ENCODE results near the gene SIX5. TPM values are rescaled to one million over a fixed set of nuclear protein-coding genes. Genes with fewer than 3 reads are reported as not detected.

The SIX5 gene
- total and polyA plus RNA-seq, 12 donors = 15.5 to 29.3 (median 21.3) TPM

GRCh38 chr19:45767881-45768654 is 984 bp downstream of the SIX5 start:
- 1% methylated on average over 80 to 102 of the region's 102 CpGs for WGBS, 2 donors
- TF ChIP-seq, protein P1, sequence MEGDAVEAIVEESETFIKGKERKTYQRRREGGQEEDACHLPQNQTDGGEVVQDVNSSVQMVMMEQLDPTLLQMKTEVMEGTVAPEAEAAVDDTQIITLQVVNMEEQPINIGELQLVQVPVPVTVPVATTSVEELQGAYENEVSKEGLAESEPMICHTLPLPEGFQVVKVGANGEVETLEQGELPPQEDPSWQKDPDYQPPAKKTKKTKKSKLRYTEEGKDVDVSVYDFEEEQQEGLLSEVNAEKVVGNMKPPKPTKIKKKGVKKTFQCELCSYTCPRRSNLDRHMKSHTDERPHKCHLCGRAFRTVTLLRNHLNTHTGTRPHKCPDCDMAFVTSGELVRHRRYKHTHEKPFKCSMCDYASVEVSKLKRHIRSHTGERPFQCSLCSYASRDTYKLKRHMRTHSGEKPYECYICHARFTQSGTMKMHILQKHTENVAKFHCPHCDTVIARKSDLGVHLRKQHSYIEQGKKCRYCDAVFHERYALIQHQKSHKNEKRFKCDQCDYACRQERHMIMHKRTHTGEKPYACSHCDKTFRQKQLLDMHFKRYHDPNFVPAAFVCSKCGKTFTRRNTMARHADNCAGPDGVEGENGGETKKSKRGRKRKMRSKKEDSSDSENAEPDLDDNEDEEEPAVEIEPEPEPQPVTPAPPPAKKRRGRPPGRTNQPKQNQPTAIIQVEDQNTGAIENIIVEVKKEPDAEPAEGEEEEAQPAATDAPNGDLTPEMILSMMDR (IDR thresholded peaks at IDR 0.05) = no peak
- peak overlapping the region; percentile 75 to 94 (median 86) for H3K4me3 ChIP-seq
- peak in 2 of 8 donors; percentile 1 to 2 for ATAC-seq
- peak; percentile 62 to 72 for DNase-seq
- H3K27me3 ChIP-seq = peaks cover 0 to 79% (median 0%) of the 10 kb centered on the region in 7 donors
- intact Hi-C loops (cut with DNase I) = loop anchor here in 6 of 10 donors (2.0 to 5.0 kb wide), 5 partner anchors 25 to 76 kb away; partner anchors contain the start of genes DMWD (in 2 of the 6), QPCTL (in 2 of the 6), SNRPD2 (in 2 of the 6) and FBXO46 (in 1 of the 6)
- no peaks in the 10 kb centered on the region for H3K9me3 ChIP-seq
- H3K36me3 ChIP-seq = peaks cover 0 to 26% (median 3%) of the 10 kb centered on the region in 9 donors
- peaks cover 37 to 70% (median 50%) of the 10 kb centered on the region in 9 donors for H3K4me1 ChIP-seq
- H3K27ac ChIP-seq = peak overlapping the region; percentile 83 to 100 (median 96)

DNA sequence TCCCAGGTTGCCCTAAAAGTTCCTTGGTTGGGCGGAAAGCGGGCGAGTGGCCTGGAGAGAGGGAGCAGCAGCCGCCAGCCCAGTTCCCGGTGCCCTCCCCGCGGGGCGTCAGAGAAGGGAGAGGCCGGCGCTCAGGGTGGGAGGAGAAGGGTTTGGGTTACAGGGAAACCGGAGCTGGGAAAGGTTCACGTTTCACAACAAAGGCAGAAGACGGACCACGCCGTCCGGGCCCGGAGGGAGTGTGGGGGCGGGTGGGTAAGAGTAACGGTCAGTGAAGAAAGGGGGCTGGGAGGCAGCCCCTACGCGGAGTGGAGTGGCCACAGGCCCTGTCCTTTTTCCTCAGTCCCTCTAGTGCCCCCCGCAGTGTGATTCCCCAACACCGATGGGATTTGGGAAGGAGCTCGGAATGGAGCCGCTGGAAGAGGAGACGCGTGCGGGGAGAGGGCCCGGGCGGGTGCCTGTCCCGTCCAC is 1.6 kb downstream of the SIX5 start:
- intact Hi-C loops (cut with DNase I) = loop anchor here in 2 of 10 donors (5.0 kb wide), 2 partner anchors 50 to 75 kb away; partner anchors contain the start of genes QPCTL (in 2 of the 2) and SNRPD2 (in 2 of the 2)
- H3K36me3 ChIP-seq = peaks cover 0 to 20% (median 3%) of the 10 kb centered on the region in 9 donors
- peak; percentile 78 to 84 for DNase-seq
- peaks cover 0 to 72% (median 0%) of the 10 kb centered on the region in 7 donors for H3K27me3 ChIP-seq
- WGBS, 2 donors = 3 to 7% methylated on average over 30 to 31 of the region's 31 CpGs
- peaks cover 37 to 70% (median 50%) of the 10 kb centered on the region in 9 donors for H3K4me1 ChIP-seq
- H3K27ac ChIP-seq = peak overlapping the region; percentile 83 to 100 (median 96)
- ATAC-seq = peak in 7 of 8 donors; percentile 0 to 13 (median 5)
- peak overlapping the region; percentile 75 to 94 (median 86) for H3K4me3 ChIP-seq
- no peaks in the 10 kb centered on the region for H3K9me3 ChIP-seq
- TF ChIP-seq, protein P1 (IDR thresholded peaks at IDR 0.05) = peak in 1 of 9 donors; percentile 9

DNA sequence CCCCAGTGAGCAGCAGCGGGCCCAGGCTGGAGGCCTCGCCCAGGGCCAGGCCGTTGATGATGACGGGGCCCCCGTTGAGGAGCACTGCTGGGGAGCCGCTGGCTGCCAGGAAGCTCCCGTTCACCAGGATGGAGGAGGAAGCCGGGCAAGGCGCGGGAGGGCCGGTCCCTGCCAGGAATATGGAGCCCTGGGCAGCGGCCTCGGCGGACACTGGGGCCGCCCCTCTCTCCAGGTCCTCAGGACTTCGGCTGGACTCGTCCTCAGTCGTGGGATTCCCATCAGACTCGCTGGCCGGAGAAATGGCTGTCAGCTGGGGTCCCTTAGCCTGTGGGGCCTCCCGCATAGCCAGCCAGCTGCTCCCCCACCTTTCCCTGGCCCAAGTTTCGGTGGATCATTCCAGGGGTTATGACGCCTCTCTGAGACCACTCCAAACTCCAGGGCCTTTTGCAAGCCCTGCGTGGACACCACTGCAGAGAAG is 2.1 kb downstream of the SIX5 start:
- H3K27ac ChIP-seq = peak overlapping the region; percentile 83 to 100 (median 96)
- TF ChIP-seq, protein P1 (IDR thresholded peaks at IDR 0.05) = no peak
- no peak for ATAC-seq
- peaks cover 0 to 15% (median 3%) of the 10 kb centered on the region in 9 donors for H3K36me3 ChIP-seq
- H3K4me3 ChIP-seq = peak overlapping the region; percentile 75 to 94 (median 86)
- 9 to 11% methylated on average over 24 of the region's 24 CpGs for WGBS, 2 donors
- peaks cover 0 to 67% (median 0%) of the 10 kb centered on the region in 7 donors for H3K27me3 ChIP-seq
- peak in 1 of 2 donors; percentile 55 for DNase-seq
- H3K4me1 ChIP-seq = peaks cover 37 to 70% (median 50%) of the 10 kb centered on the region in 9 donors
- intact Hi-C loops (cut with DNase I) = loop anchor here in 2 of 10 donors (5.0 kb wide), 2 partner anchors 50 to 75 kb away; partner anchors contain the start of genes QPCTL (in 2 of the 2) and SNRPD2 (in 2 of the 2)
- H3K9me3 ChIP-seq = no peaks in the 10 kb centered on the region

Data from heart right ventricle (tissue), 16 donors.